Activated naive CD4-positive, alpha-beta T cell treated with anti-CD3 and anti-CD28 coated beads, Interleukin-2, amount 50 U/mL, for 72 hours (primary cell): Measurements from ENCODE around the gene KCTD21. TPM values are rescaled to one million over a fixed set of nuclear protein-coding genes. Genes with fewer than 3 reads are reported as not detected.
"Not testable (repeated sequence)": the region's sequence is repeated elsewhere in the genome, so short reads cannot be mapped to it uniquely, and the experiment has no call there.

ENCODE experiments used
- ATAC-seq, 2 donors: fragments of 150-1000 bp; cut with Tn5 transposase; 2 replicates each; pipeline ENCODE4 v1.10.0; 2021; ENCODE audit warnings: mild to moderate bottlenecking in 2 of 2, moderate library complexity in 2 of 2
- DNase-seq, 2 donors: peaks; one replicate each; pipeline ENCODE4 v3.0.0; 2021 to 2022; ENCODE audit warnings: low spot score in 2 of 2
- H3K27ac Mint-ChIP-seq, 2 donors: one replicate each; pipeline ENCODE4 v1.8.0; 2022; ENCODE audit warnings: mild to moderate bottlenecking in 2 of 2, mixed read lengths in 2 of 2
- H3K36me3 Mint-ChIP-seq, 2 donors: one replicate each; pipeline ENCODE4 v1.8.0; 2022; ENCODE audit warnings: mixed read lengths in 2 of 2
- H3K9me3 Mint-ChIP-seq, 2 donors: one replicate each; pipeline ENCODE4 v1.8.0; 2022; ENCODE audit warnings: mixed read lengths in 2 of 2
- total RNA-seq, 2 donors: library from RNA; stranded (reverse); gene quantifications; one replicate each; pipeline ENCODE4 v1.2.3, GENCODE V29; 2022

The KCTD21 gene
- 10 to 100 TPM in 1 of 2 donors, 1 to 10 TPM in 1; 6.6 to 12.2 TPM for total RNA-seq

- Mint-ChIP-seq H3K36me3 (peaks cover 25 to 26% of the 10 kb centered on the region in 2 donors), H3K27ac (peak within 1 kb of the TSS; percentile 97 to 99), H3K9me3 (no peaks in the 10 kb centered on the region)
- DNase-seq (peak; percentile 91 to 92), ATAC-seq (peak; percentile 79 to 90)
Measured at GRCh38 chr11:78188286-78189173, at the start of gene KCTD21, which contains the start of gene USP35. KCTD21 (minus strand) TSS chr11:78188626; CDS start chr11:78174554, 14,072 bp downstream. USP35 (plus strand) TSS chr11:78188919; CDS start chr11:78196246, 7,327 bp downstream.

- Mint-ChIP-seq H3K36me3 (peaks cover 18 to 31% of the 10 kb centered on the region in 2 donors), H3K9me3 (peaks cover 10 to 21% of the 10 kb centered on the region in 2 donors), H3K27ac (no peak overlapping the region)
- DNase-seq (no peak), ATAC-seq (no peak)
Measured at GRCh38 chr11:78237293-78238046, 49.0 kb upstream of the KCTD21 start.

GRCh38 chr11:78234006-78234405 lies 45.6 kb upstream of the KCTD21 start:
- Mint-ChIP-seq H3K36me3 (peaks cover 0 to 15% of the 10 kb centered on the region in 2 donors), H3K9me3 (peaks cover 0 to 11% of the 10 kb centered on the region in 2 donors), H3K27ac (no peak overlapping the region)
- no peak for DNase-seq
- ATAC-seq = no peak

GRCh38 chr11:78233046-78233445 lies 44.6 kb upstream of the KCTD21 start:
- DNase-seq, ATAC-seq, H3K27ac Mint-ChIP-seq: not testable (repeated sequence)
- Mint-ChIP-seq H3K36me3 (peaks cover 0 to 15% of the 10 kb centered on the region in 2 donors), H3K9me3 (peaks cover 0 to 11% of the 10 kb centered on the region in 2 donors)

- no peak overlapping the region for H3K27ac Mint-ChIP-seq
- H3K36me3 Mint-ChIP-seq = peaks cover 0 to 6% of the 10 kb centered on the region in 2 donors
- no peak for DNase-seq
- peaks cover 0 to under 1% of the 10 kb centered on the region in 2 donors for H3K9me3 Mint-ChIP-seq
- ATAC-seq = no peak
Measured at GRCh38 chr11:78231962-78232501, 43.6 kb upstream of the KCTD21 start.

GRCh38 chr11:78230161-78230877 lies 41.9 kb upstream of the KCTD21 start:
- H3K27ac Mint-ChIP-seq = peak overlapping the region in 1 of 2 donors; percentile 29
- DNase-seq = no peak
- H3K9me3 Mint-ChIP-seq = no peaks in the 10 kb centered on the region
- peaks cover 0 to under 1% of the 10 kb centered on the region in 2 donors for H3K36me3 Mint-ChIP-seq
- no peak for ATAC-seq

GRCh38 chr11:78229106-78229505 lies 40.7 kb upstream of the KCTD21 start:
- Mint-ChIP-seq H3K27ac (peak overlapping the region in 1 of 2 donors; percentile 16), H3K9me3 (no peaks in the 10 kb centered on the region), H3K36me3 (no peaks in the 10 kb centered on the region)
- DNase-seq (no peak), ATAC-seq (no peak)

- H3K27ac Mint-ChIP-seq = no peak overlapping the region
- no peaks in the 10 kb centered on the region for H3K9me3 Mint-ChIP-seq
- ATAC-seq (no peak), DNase-seq (no peak)
- no peaks in the 10 kb centered on the region for H3K36me3 Mint-ChIP-seq
Measured at GRCh38 chr11:78228467-78228866, 40.0 kb upstream of the KCTD21 start.

GRCh38 chr11:78227921-78228320 lies 39.5 kb upstream of the KCTD21 start:
- no peak for ATAC-seq
- DNase-seq = no peak
- Mint-ChIP-seq H3K36me3 (no peaks in the 10 kb centered on the region), H3K9me3 (no peaks in the 10 kb centered on the region), H3K27ac (no peak overlapping the region)

GRCh38 chr11:78226684-78227680 lies 38.6 kb upstream of the KCTD21 start:
- Mint-ChIP-seq H3K27ac (peak overlapping the region in 1 of 2 donors; percentile 96), H3K9me3 (no peaks in the 10 kb centered on the region), H3K36me3 (no peaks in the 10 kb centered on the region)
- ATAC-seq (peak; percentile 72 to 89), DNase-seq (peak in 1 of 2 donors; percentile 29)

- no peaks in the 10 kb centered on the region for H3K36me3 Mint-ChIP-seq
- H3K9me3 Mint-ChIP-seq = no peaks in the 10 kb centered on the region
- ATAC-seq (peak in 1 of 2 donors; percentile 50), DNase-seq (no peak)
- peak overlapping the region; percentile 18 to 96 for H3K27ac Mint-ChIP-seq
Measured at GRCh38 chr11:78224906-78225420, 36.5 kb upstream of the KCTD21 start.

- H3K36me3 Mint-ChIP-seq = no peaks in the 10 kb centered on the region
- peak overlapping the region; percentile 18 to 96 for H3K27ac Mint-ChIP-seq
- DNase-seq (no peak), ATAC-seq (no peak)
- no peaks in the 10 kb centered on the region for H3K9me3 Mint-ChIP-seq
Measured at GRCh38 chr11:78224506-78224905, 36.1 kb upstream of the KCTD21 start.

GRCh38 chr11:78223320-78223954 lies 35.0 kb upstream of the KCTD21 start:
- Mint-ChIP-seq H3K9me3 (no peaks in the 10 kb centered on the region), H3K36me3 (no peaks in the 10 kb centered on the region), H3K27ac (peak overlapping the region in 1 of 2 donors; percentile 13)
- DNase-seq (no peak), ATAC-seq (no peak)

- not testable (repeated sequence) for H3K27ac Mint-ChIP-seq, DNase-seq, H3K36me3 Mint-ChIP-seq, H3K9me3 Mint-ChIP-seq, ATAC-seq
Measured at GRCh38 chr11:78222726-78223125, 34.3 kb upstream of the KCTD21 start.
